ENCODE results near the gene RPL12. TPM values are rescaled to one million over a fixed set of nuclear protein-coding genes. Genes with fewer than 3 reads are reported as not detected.

RPL12 gene
- polyA plus RNA-seq, 1 donor = 3,060 TPM

- H3K4me1 ChIP-seq (ENCODE audit: control insufficient read depth, insufficient read depth, low read length) = peaks cover 5% of the 10 kb centered on the region
- no peaks in the 10 kb centered on the region for H3K9me3 ChIP-seq (ENCODE audit: control insufficient read depth, low read depth, low read length)
- no peak overlapping the region for H3K27ac ChIP-seq (ENCODE audit: low read length)
- no peak overlapping the region for H3K4me3 ChIP-seq (ENCODE audit: low read length)
- WGBS (ENCODE audit: insufficient coverage, low lambda C conversion rate) = no CpG with 5 or more reads among the region's 9 CpGs
- peaks cover 66% of the 10 kb centered on the region for H3K36me3 ChIP-seq (ENCODE audit: control insufficient read depth, insufficient read depth, low read length)
- H3K27me3 ChIP-seq (ENCODE audit: control insufficient read depth, insufficient read depth, low read length) = no peaks in the 10 kb centered on the region
- peak in 1 of 2 donors; percentile 15 for DNase-seq
Observed at GRCh38 chr9:127494304-127494702, 43.1 kb upstream of the RPL12 start.

DNA sequence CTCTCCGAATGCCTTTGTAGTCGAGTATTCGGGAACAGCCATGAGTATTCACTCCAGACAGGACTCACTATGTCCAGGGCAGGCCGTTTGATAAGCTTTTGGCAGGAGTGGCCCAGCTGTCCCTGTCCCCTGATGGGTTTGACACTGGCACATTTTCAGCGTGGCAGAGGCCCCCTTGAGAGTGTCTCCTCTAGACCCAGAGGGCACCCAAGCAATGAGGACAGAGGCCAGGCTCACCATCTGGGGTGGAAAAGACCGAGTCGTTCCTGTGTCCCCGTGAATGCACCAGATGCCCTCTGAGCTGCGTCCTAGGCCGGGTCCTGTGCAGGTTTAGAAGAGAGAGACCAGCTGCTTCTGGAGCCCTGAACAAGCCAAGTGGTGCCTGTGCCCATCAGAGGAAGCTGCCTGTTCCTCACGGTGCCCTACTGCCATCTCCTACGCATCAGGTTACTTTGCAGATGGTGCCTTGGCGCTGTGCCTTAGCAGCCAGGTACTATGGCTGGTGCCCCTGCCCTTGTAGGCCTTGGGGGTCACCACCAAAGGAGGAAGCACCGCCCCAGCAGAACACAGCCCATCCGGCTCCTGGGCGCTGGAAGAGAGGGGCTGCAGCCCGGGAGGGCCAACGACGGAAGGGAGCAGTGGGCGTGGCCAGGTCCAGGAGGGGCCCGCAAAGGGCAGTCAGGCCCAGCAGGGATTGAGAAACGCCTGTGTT, 42.5 kb upstream of the RPL12 start:
- DNase-seq = no peak
- no peak overlapping the region for H3K27ac ChIP-seq (ENCODE audit: low read length)
- no CpG with 5 or more reads among the region's 22 CpGs for WGBS (ENCODE audit: insufficient coverage, low lambda C conversion rate)
- no peaks in the 10 kb centered on the region for H3K27me3 ChIP-seq (ENCODE audit: control insufficient read depth, insufficient read depth, low read length)
- peaks cover 5% of the 10 kb centered on the region for H3K4me1 ChIP-seq (ENCODE audit: control insufficient read depth, insufficient read depth, low read length)
- no peak overlapping the region for H3K4me3 ChIP-seq (ENCODE audit: low read length)
- H3K9me3 ChIP-seq (ENCODE audit: control insufficient read depth, low read depth, low read length) = no peaks in the 10 kb centered on the region
- peaks cover 72% of the 10 kb centered on the region for H3K36me3 ChIP-seq (ENCODE audit: control insufficient read depth, insufficient read depth, low read length)

GRCh38 chr9:127492616-127493015, 41.4 kb upstream of the RPL12 start:
- DNase-seq = no peak
- H3K4me3 ChIP-seq (ENCODE audit: low read length) = no peak overlapping the region
- H3K27me3 ChIP-seq (ENCODE audit: control insufficient read depth, insufficient read depth, low read length) = no peaks in the 10 kb centered on the region
- H3K9me3 ChIP-seq (ENCODE audit: control insufficient read depth, low read depth, low read length) = no peaks in the 10 kb centered on the region
- no peak overlapping the region for H3K27ac ChIP-seq (ENCODE audit: low read length)
- no CpG with 5 or more reads among the region's 14 CpGs for WGBS (ENCODE audit: insufficient coverage, low lambda C conversion rate)
- peaks cover 5% of the 10 kb centered on the region for H3K4me1 ChIP-seq (ENCODE audit: control insufficient read depth, insufficient read depth, low read length)
- H3K36me3 ChIP-seq (ENCODE audit: control insufficient read depth, insufficient read depth, low read length) = peaks cover 69% of the 10 kb centered on the region

GRCh38 chr9:127491516-127491915, 40.3 kb upstream of the RPL12 start:
- Histone ChIP-seq H3K4me3 (ENCODE audit: low read length) (no peak overlapping the region), H3K27me3 (ENCODE audit: control insufficient read depth, insufficient read depth, low read length) (no peaks in the 10 kb centered on the region), H3K36me3 (ENCODE audit: control insufficient read depth, insufficient read depth, low read length) (peaks cover 65% of the 10 kb centered on the region), H3K27ac (ENCODE audit: low read length) (no peak overlapping the region), H3K4me1 (ENCODE audit: control insufficient read depth, insufficient read depth, low read length) (peaks cover 5% of the 10 kb centered on the region), H3K9me3 (ENCODE audit: control insufficient read depth, low read depth, low read length) (no peaks in the 10 kb centered on the region)
- no CpG with 5 or more reads among the region's 10 CpGs for WGBS (ENCODE audit: insufficient coverage, low lambda C conversion rate)
- no peak for DNase-seq

- H3K36me3 ChIP-seq (ENCODE audit: control insufficient read depth, insufficient read depth, low read length) = peaks cover 67% of the 10 kb centered on the region
- H3K4me1 ChIP-seq (ENCODE audit: control insufficient read depth, insufficient read depth, low read length) = peaks cover 5% of the 10 kb centered on the region
- H3K9me3 ChIP-seq (ENCODE audit: control insufficient read depth, low read depth, low read length) = no peaks in the 10 kb centered on the region
- H3K27me3 ChIP-seq (ENCODE audit: control insufficient read depth, insufficient read depth, low read length) = no peaks in the 10 kb centered on the region
- DNase-seq = no peak
- no peak overlapping the region for H3K4me3 ChIP-seq (ENCODE audit: low read length)
- no peak overlapping the region for H3K27ac ChIP-seq (ENCODE audit: low read length)
- no CpG with 5 or more reads among the region's 9 CpGs for WGBS (ENCODE audit: insufficient coverage, low lambda C conversion rate)
Observed at GRCh38 chr9:127490535-127491230, 39.5 kb upstream of the RPL12 start.

- Histone ChIP-seq H3K27me3 (ENCODE audit: control insufficient read depth, insufficient read depth, low read length) (no peaks in the 10 kb centered on the region), H3K4me1 (ENCODE audit: control insufficient read depth, insufficient read depth, low read length) (no peaks in the 10 kb centered on the region), H3K27ac (ENCODE audit: low read length) (no peak overlapping the region), H3K4me3 (ENCODE audit: low read length) (no peak overlapping the region), H3K36me3 (ENCODE audit: control insufficient read depth, insufficient read depth, low read length) (peaks cover 70% of the 10 kb centered on the region), H3K9me3 (ENCODE audit: control insufficient read depth, low read depth, low read length) (no peaks in the 10 kb centered on the region)
- DNase-seq = no peak
- WGBS (ENCODE audit: insufficient coverage, low lambda C conversion rate) = no CpG with 5 or more reads among the region's 22 CpGs
Observed at GRCh38 chr9:127489471-127490115, 38.4 kb upstream of the RPL12 start.

DNA sequence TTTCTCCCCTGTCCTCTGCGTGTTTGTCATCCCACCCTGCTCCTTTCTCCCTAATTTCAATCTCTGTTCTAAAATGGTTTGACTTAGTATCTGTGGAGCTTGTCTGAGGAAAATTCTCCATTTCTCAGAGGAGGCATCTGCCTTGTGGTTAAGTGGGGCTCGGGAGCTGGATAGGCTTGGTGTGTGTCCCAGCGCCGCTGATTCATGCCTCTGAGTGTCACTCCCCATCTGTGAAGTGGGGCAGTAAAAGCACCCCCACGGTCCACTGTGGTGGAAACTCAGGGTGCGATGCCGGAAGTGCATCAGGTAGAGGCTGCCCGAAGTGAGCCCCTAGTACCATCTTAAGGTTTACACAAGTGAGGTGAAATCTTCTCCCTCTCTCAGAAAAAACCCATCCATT, 37.7 kb upstream of the RPL12 start:
- Histone ChIP-seq H3K36me3 (ENCODE audit: control insufficient read depth, insufficient read depth, low read length) (peaks cover 66% of the 10 kb centered on the region), H3K4me3 (ENCODE audit: low read length) (no peak overlapping the region), H3K27ac (ENCODE audit: low read length) (no peak overlapping the region), H3K9me3 (ENCODE audit: control insufficient read depth, low read depth, low read length) (no peaks in the 10 kb centered on the region), H3K4me1 (ENCODE audit: control insufficient read depth, insufficient read depth, low read length) (no peaks in the 10 kb centered on the region), H3K27me3 (ENCODE audit: control insufficient read depth, insufficient read depth, low read length) (no peaks in the 10 kb centered on the region)
- no peak for DNase-seq
- no CpG with 5 or more reads among the region's 8 CpGs for WGBS (ENCODE audit: insufficient coverage, low lambda C conversion rate)

GRCh38 chr9:127485995-127486394, 34.8 kb upstream of the RPL12 start:
- WGBS (ENCODE audit: insufficient coverage, low lambda C conversion rate) = no CpG with 5 or more reads among the region's 11 CpGs
- Histone ChIP-seq H3K36me3 (ENCODE audit: control insufficient read depth, insufficient read depth, low read length) (peaks cover 58% of the 10 kb centered on the region), H3K4me3 (ENCODE audit: low read length) (no peak overlapping the region), H3K4me1 (ENCODE audit: control insufficient read depth, insufficient read depth, low read length) (no peaks in the 10 kb centered on the region), H3K9me3 (ENCODE audit: control insufficient read depth, low read depth, low read length) (no peaks in the 10 kb centered on the region), H3K27ac (ENCODE audit: low read length) (no peak overlapping the region), H3K27me3 (ENCODE audit: control insufficient read depth, insufficient read depth, low read length) (no peaks in the 10 kb centered on the region)
- no peak for DNase-seq

DNA sequence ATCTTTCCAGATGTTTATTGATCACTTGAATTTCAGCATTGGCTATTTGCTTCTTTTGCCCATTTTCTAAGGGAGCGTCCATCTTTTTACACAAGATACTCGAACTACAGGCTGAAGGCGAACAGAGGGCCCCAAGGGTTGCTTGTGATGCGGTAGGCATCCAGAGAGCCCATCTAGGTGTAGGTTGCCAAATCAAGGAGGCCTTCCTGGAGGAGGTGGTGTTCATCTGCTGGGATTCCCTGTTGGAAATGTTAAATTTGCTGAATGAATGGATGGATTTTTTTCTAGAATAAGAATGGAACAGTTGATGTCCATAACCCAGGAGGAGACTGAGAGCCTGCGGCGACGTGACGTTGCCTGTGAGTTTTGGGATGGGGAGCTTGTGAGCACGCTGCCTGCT, 31.5 kb upstream of the RPL12 start:
- H3K9me3 ChIP-seq (ENCODE audit: control insufficient read depth, low read depth, low read length) = no peaks in the 10 kb centered on the region
- no peaks in the 10 kb centered on the region for H3K27me3 ChIP-seq (ENCODE audit: control insufficient read depth, insufficient read depth, low read length)
- peaks cover 58% of the 10 kb centered on the region for H3K36me3 ChIP-seq (ENCODE audit: control insufficient read depth, insufficient read depth, low read length)
- no peak overlapping the region for H3K27ac ChIP-seq (ENCODE audit: low read length)
- H3K4me1 ChIP-seq (ENCODE audit: control insufficient read depth, insufficient read depth, low read length) = no peaks in the 10 kb centered on the region
- H3K4me3 ChIP-seq (ENCODE audit: low read length) = no peak overlapping the region
- no CpG with 5 or more reads among the region's 9 CpGs for WGBS (ENCODE audit: insufficient coverage, low lambda C conversion rate)
- DNase-seq = no peak

DNA sequence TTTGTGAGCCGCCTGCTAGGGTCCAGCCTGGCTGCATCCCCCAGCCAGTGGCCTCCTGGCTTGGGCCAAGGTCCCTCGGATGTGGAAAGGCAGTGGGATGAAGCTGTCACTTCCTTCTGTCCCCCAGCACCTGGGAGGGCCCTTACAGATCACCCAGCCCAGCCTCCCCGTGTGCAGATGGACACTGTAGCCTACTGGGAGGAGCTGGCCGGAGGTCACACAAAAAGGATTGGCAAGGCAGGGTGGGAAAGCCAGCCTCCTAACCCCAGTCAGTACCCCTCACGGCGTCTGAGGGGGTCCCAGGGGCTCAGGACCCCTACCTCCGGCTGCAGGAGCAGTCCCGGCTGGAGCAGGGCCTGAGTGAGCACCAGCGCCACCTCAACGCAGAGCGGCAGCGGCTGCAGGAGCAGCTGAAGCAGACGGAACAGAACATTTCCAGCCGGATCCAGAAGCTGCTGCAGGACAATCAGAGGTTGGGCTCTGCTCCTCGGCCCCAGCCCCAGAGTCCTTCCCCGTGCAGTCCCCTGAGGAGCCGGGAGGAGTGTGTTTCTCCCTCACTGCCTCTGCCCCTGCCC, 28.4 kb upstream of the RPL12 start:
- H3K36me3 ChIP-seq (ENCODE audit: control insufficient read depth, insufficient read depth, low read length) = peaks cover 54% of the 10 kb centered on the region
- H3K27ac ChIP-seq (ENCODE audit: low read length) = no peak overlapping the region
- no peak overlapping the region for H3K4me3 ChIP-seq (ENCODE audit: low read length)
- DNase-seq = no peak
- no peaks in the 10 kb centered on the region for H3K27me3 ChIP-seq (ENCODE audit: control insufficient read depth, insufficient read depth, low read length)
- H3K9me3 ChIP-seq (ENCODE audit: control insufficient read depth, low read depth, low read length) = no peaks in the 10 kb centered on the region
- WGBS (ENCODE audit: insufficient coverage, low lambda C conversion rate) = no CpG with 5 or more reads among the region's 17 CpGs
- no peaks in the 10 kb centered on the region for H3K4me1 ChIP-seq (ENCODE audit: control insufficient read depth, insufficient read depth, low read length)
